Stomach (tissue), 9 donors: Measurements from ENCODE around the gene KIF3C. TPM values are rescaled to one million over a fixed set of nuclear protein-coding genes. Genes with fewer than 3 reads are reported as not detected.

Source experiments
- DNase-seq, 2 donors: peaks; one replicate each; pipeline versions ENCODE4 v3.0.0 to v3.0.0-alpha.2; 2013 to 2019
- H3K27ac ChIP-seq, 5 donors: fragments of 200-600 bp in 4 of 5; sonication (generic) in 4 of 5; one replicate each; pipeline ENCODE4 v1.5.1; 2013 to 2019; ENCODE audit warnings: mild to moderate bottlenecking in 1 of 5, moderate library complexity in 1 of 5
- H3K27me3 ChIP-seq, 3 donors: fragments of 200-600 bp; sonication (generic); one replicate each; pipeline ENCODE4 v1.5.1; 2017 to 2019; ENCODE audit warnings: mixed run types in 1 of 3
- H3K36me3 ChIP-seq, 4 donors: fragments of 200-600 bp; sonication (generic); 1 replicate in 3 of 4; 2 replicates in 1 of 4; pipeline ENCODE4 v1.5.1; 2016 to 2019
- H3K4me1 ChIP-seq, 4 donors: fragments of 200-600 bp; sonication (generic); one replicate each; pipeline ENCODE4 v1.5.1; 2016 to 2019
- H3K4me3 ChIP-seq, 4 donors: fragments of 200-600 bp; sonication (generic) in 3 of 4; one replicate each; pipeline ENCODE4 v1.5.1; 2016 to 2019; ENCODE audit warnings: mild to moderate bottlenecking in 1 of 4
- H3K9me3 ChIP-seq, 4 donors: fragments of 200-600 bp; sonication (generic); one replicate each; pipeline ENCODE4 v1.5.1; 2016 to 2019
- EP300 ChIP-seq: sonication (generic); formaldehyde crosslinking; IDR thresholded peaks from one replicate; pipeline ENCODE4 v1.6.1; 2017; ENCODE audit warnings: antibody characterized with exemption
- POLR2A ChIP-seq, 4 donors: fragments of 450-650 bp; IDR thresholded peaks; one replicate each; pipeline ENCODE4 v1.6.1; 2016; ENCODE audit warnings: antibody characterized with exemption in 4 of 4, control low read depth in 2 of 4, mild to moderate bottlenecking in 1 of 4, moderate library complexity in 1 of 4
- POLR2AphosphoS5 ChIP-seq, 3 donors: sonication (generic); formaldehyde crosslinking; IDR thresholded peaks; one replicate each; pipeline ENCODE4 v1.6.1; 2016; ENCODE audit warnings: antibody characterized with exemption in 3 of 3
- WGBS, 5 donors: extraction: QIAGEN DNeasy Blood & Tissue Kit in 3 of 5; methylation state at CpG; one replicate each; pipeline versions ENCODE4 v1.1.5 to v1.1.7; 2013 to 2018; 5-methylcytosine and 5-hydroxymethylcytosine counted together
- intact Hi-C: fragments of 100-400 bp; cut with DNase I; formaldehyde crosslinking; loops from one replicate; pipeline ENCODE4 v1.15.1; 2023; ENCODE audit warnings: low total_unique reads
- polyA plus RNA-seq, 3 donors: library from polyadenylated mRNA; stranded (reverse); fragments of 200-250 nt; gene quantifications; one replicate each; pipeline ENCODE4 v1.2.3, GENCODE V29; 2013
- total RNA-seq, 5 donors: library from RNA; depleted of rRNA; stranded (reverse); fragments of >200 nt; gene quantifications; one replicate each; pipeline versions ENCODE4 v1.1.0 to v1.2.3, GENCODE V29; 2014 to 2016
- TF ChIP-seq, protein P1 (sequence below), 7 experiments: fragments of 450-650 bp in 4 of 7; fragments of 200-600 bp in 3 of 7; sonication (generic) in 3 of 7; IDR thresholded peaks; one replicate each; pipeline ENCODE4 v1.5.1; 2016 to 2019; ENCODE audit warnings: antibody characterized with exemption in 7 of 7, control low read depth in 2 of 7, mild to moderate bottlenecking in 1 of 7
- donor health status: healthy with polysubstance abuse.
- donor health status: Bipolar disorder and iron deficiency.
- donor health status: healthy.

KIF3C gene
- total and polyA plus RNA-seq, 8 donors = 0.29 to 7.3 (median 2.4) TPM; not detected in 1

DNA sequence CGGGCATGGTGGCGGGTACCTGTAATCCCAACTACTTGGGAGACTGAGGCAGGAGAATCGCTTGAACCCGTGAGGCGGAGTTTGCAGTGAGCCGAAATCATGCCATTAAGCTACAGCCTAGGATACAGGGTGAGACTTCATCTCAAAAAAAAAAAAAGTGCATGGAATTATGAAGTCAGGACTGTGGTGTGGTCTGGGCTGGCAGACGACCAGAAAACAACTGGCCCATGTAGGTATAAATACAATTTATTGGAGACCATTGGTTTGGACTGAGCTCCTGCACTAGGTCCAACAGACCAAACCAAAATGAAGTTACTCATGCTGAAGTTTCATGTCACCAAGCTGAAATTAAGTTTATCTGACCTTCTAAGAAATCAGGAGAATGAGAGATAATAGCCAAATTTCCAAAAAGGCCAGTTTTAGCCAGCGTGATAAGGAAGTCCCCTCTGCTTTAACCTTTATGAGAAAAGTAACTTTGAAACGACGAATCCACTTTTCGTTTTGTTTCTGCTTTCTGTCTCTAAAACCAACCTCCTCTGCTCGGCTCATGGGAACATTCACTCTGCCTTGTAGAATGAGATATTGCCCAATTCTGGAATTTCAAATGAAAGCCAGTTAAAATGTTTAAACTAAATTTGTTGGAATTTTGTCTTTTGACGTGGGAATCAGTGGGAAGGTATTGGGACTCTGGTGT is 33.9 kb upstream of the KIF3C start:
- no peak for DNase-seq
- intact Hi-C loops = no loop called here
- Histone ChIP-seq H3K27ac (peak overlapping the region in 1 of 5 donors; percentile 8), H3K36me3 (no peaks in the 10 kb centered on the region), H3K9me3 (no peaks in the 10 kb centered on the region), H3K4me3 (no peak overlapping the region), H3K27me3 (no peaks in the 10 kb centered on the region), H3K4me1 (peaks cover 10 to 67% (median 47%) of the 10 kb centered on the region in 4 donors)
- TF ChIP-seq POLR2AphosphoS5 (IDR thresholded peaks at IDR 0.05) (no peak), EP300 (no peak), POLR2A (IDR thresholded peaks at IDR 0.05) (no peak)
- TF ChIP-seq, protein P1, sequence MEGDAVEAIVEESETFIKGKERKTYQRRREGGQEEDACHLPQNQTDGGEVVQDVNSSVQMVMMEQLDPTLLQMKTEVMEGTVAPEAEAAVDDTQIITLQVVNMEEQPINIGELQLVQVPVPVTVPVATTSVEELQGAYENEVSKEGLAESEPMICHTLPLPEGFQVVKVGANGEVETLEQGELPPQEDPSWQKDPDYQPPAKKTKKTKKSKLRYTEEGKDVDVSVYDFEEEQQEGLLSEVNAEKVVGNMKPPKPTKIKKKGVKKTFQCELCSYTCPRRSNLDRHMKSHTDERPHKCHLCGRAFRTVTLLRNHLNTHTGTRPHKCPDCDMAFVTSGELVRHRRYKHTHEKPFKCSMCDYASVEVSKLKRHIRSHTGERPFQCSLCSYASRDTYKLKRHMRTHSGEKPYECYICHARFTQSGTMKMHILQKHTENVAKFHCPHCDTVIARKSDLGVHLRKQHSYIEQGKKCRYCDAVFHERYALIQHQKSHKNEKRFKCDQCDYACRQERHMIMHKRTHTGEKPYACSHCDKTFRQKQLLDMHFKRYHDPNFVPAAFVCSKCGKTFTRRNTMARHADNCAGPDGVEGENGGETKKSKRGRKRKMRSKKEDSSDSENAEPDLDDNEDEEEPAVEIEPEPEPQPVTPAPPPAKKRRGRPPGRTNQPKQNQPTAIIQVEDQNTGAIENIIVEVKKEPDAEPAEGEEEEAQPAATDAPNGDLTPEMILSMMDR (IDR thresholded peaks at IDR 0.05) = no peak
- WGBS, 5 donors = 83 to 91% (median 88%) methylated on average over 13 of the region's 13 CpGs

DNA sequence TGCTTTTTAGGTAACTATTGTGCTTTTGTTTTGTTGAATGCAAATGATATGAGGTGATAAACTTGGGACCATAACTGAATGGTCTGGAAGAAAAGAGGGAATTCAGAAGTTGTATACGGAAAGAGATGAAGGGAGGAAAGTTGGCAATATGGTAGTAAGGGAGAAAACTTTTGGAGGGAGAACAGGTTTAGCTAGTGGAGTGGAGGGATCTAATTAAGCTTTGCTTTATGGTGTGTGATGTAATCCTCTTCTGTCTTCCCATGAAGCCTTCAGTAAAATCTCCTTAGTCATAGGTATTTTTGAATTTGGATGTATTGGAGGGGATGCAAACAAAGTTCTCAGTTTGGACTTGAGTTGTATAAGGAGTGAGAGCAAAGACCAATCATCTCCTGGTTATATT is 31.4 kb upstream of the KIF3C start:
- TF ChIP-seq POLR2A (IDR thresholded peaks at IDR 0.05) (no peak), POLR2AphosphoS5 (IDR thresholded peaks at IDR 0.05) (no peak)

DNA sequence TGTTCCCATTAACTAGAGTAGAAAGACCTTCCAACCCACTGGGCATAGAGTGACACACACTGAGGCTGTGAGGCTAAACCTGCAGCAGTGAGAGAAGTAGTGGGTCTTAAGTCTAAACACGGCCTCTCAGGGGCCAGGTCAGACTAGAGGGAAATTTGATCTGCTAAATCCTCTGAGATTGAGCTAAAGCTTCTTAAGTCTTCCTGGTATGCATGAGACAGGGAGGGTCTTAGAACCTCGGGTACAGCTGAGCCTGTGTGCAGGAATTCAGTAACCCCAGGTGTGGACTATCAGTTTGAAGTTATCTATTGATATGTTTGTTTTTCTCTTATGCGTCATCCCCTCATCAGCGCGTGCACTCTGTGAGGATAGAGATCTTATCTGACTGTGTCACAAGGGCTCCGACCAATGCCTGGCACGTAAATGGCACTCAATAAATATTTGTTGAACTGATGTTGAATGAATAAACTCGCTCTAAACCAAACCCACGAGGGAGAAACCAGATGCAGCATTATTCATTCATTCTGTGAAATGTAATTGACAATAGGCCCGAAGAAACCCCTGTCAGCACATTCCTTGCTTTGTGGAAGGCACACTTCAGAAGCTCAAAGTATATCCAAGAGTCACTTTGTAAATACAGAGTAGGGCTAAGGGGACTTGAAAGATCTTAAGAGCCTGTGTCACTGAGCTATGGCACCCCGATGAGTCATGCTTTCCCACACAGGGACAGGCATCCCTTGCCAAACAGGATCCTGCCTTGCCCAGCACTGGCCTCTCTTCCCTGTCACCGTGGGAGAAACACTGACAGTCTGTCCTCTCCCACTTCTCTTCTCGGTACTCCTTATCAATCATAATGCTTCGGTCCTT is 29.9 kb upstream of the KIF3C start:
- DNase-seq = peak; percentile 80 to 86
- Histone ChIP-seq H3K4me3 (no peak overlapping the region), H3K9me3 (no peaks in the 10 kb centered on the region), H3K27me3 (no peaks in the 10 kb centered on the region), H3K36me3 (no peaks in the 10 kb centered on the region), H3K4me1 (peaks cover 0 to 61% (median 35%) of the 10 kb centered on the region in 4 donors), H3K27ac (peak overlapping the region; percentile 56 to 83 (median 70))
- 16 to 36% (median 24%) methylated on average over 14 of the region's 14 CpGs for WGBS, 5 donors
- intact Hi-C loops = no loop called here
- TF ChIP-seq POLR2AphosphoS5 (IDR thresholded peaks at IDR 0.05) (peak in 2 of 3 donors; percentile 43 to 59), EP300 (no peak), POLR2A (IDR thresholded peaks at IDR 0.05) (no peak)

More for the DNA sequence above, 31.4 kb upstream of the KIF3C start:
- Histone ChIP-seq H3K27me3 (no peaks in the 10 kb centered on the region), H3K36me3 (no peaks in the 10 kb centered on the region), H3K4me1 (peaks cover 8 to 75% (median 49%) of the 10 kb centered on the region in 4 donors), H3K4me3 (no peak overlapping the region), H3K9me3 (no peaks in the 10 kb centered on the region), H3K27ac (no peak overlapping the region)
- 91 to 95% (median 94%) methylated on average over 1 of the region's 1 CpG for WGBS, 5 donors
- intact Hi-C loops = no loop called here
- no peak for DNase-seq

DNA sequence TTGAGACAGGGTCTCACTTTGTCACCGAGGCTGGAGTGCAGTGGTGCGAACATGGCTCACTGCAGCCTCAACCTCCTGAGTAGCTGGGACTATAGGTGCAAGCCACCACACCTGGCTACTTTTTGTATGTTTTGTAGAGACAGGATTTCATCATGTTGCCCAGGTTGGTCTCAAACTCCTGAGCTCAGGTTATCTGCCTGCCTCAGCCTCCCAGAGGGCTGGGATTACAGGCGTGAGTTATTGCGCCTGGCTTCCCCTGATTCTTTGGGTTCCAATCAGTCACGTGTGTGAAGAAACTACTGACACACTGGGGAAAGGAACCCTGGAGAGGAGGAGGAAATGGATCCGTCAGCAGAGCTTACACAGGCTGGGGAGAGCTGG is 29.3 kb upstream of the KIF3C start:
- 49 to 66% (median 51%) methylated on average over 6 of the region's 6 CpGs for WGBS, 5 donors

DNA sequence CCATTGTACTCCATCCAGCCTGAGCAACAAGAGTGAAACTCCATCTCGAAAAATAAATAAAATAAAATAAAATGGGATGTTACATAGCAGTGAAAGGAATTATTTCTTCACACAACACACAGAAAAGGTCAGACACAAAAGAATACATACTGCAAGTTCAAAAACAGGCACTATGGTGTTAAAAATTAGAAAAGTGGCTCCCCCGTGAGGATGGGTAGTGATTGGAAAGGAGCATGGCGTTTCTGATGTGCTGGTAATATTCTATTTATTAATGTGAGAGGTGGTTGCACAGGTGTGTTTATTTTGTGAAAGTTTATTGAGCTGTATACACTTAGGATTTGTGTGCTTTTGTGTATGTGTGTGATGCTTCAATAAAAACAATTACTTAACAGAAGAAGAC is 28.6 kb upstream of the KIF3C start:
- Histone ChIP-seq H3K36me3 (no peaks in the 10 kb centered on the region), H3K27me3 (no peaks in the 10 kb centered on the region), H3K9me3 (no peaks in the 10 kb centered on the region), H3K4me3 (no peak overlapping the region), H3K27ac (peak overlapping the region in 1 of 5 donors; percentile 83), H3K4me1 (peaks cover 0 to 48% (median 29%) of the 10 kb centered on the region in 4 donors)
- intact Hi-C loops = no loop called here
- no peak for DNase-seq
- TF ChIP-seq, protein P1 (IDR thresholded peaks at IDR 0.05) = no peak
- TF ChIP-seq POLR2AphosphoS5 (IDR thresholded peaks at IDR 0.05) = no peak
- WGBS, 5 donors = 65 to 77% (median 66%) methylated on average over 3 of the region's 3 CpGs

More for the DNA sequence above, 29.3 kb upstream of the KIF3C start:
- Histone ChIP-seq H3K4me1 (peaks cover 0 to 55% (median 30%) of the 10 kb centered on the region in 4 donors), H3K27me3 (no peaks in the 10 kb centered on the region), H3K4me3 (no peak overlapping the region), H3K9me3 (no peaks in the 10 kb centered on the region), H3K27ac (peak overlapping the region; percentile 56 to 83 (median 70)), H3K36me3 (no peaks in the 10 kb centered on the region)
- TF ChIP-seq POLR2A (IDR thresholded peaks at IDR 0.05) (no peak), POLR2AphosphoS5 (IDR thresholded peaks at IDR 0.05) (no peak), EP300 (no peak)
- TF ChIP-seq, protein P1 (IDR thresholded peaks at IDR 0.05) = no peak
- intact Hi-C loops = no loop called here
- no peak for DNase-seq
